Large intestine (tissue), 3 donors: ENCODE results near the gene PAX2. TPM values are rescaled to one million over a fixed set of nuclear protein-coding genes. Genes with fewer than 3 reads are reported as not detected.

Source experiments
- DNase-seq, 2 donors: peaks; one replicate each; pipeline versions ENCODE4 v3.0.0 to v3.0.0-alpha.2; 2013
- H3K27ac ChIP-seq: one replicate; pipeline ENCODE4 v1.5.1; 2013; ENCODE audit warnings: low read length
- H3K27me3 ChIP-seq: 2 replicates; pipeline ENCODE4 v1.6.1; 2013; ENCODE audit warnings: low read length; ENCODE audit not compliant: control insufficient read depth, insufficient read depth
- H3K36me3 ChIP-seq: 2 replicates; pipeline ENCODE4 v1.6.1; 2013; ENCODE audit warnings: low read length; ENCODE audit not compliant: control insufficient read depth, insufficient read depth
- H3K4me1 ChIP-seq: one replicate; pipeline ENCODE4 v1.6.1; 2013; ENCODE audit warnings: low read length; ENCODE audit not compliant: control insufficient read depth, insufficient read depth
- H3K4me3 ChIP-seq: one replicate; pipeline ENCODE4 v1.5.1; 2013; ENCODE audit warnings: low read length
- H3K9me3 ChIP-seq: one replicate; pipeline ENCODE4 v1.6.1; 2013; ENCODE audit warnings: mild to moderate bottlenecking, low read depth, low read length, moderate library complexity; ENCODE audit not compliant: control insufficient read depth
- WGBS: methylation state at CpG from one replicate; pipeline ENCODE4 v1.1.5; 2013; ENCODE audit warnings: low lambda C conversion rate; ENCODE audit not compliant: insufficient coverage; 5-methylcytosine and 5-hydroxymethylcytosine counted together
- polyA plus RNA-seq: library from polyadenylated mRNA; unstranded; fragments of 120-200 nt; gene quantifications from one replicate; pipeline ENCODE4 v1.2.1, GENCODE V29; 2013

The PAX2 gene
- polyA plus RNA-seq, 1 donor = 0.06 TPM

GRCh38 chr10:100830728-100831111, 85.3 kb downstream of the PAX2 start:
- Histone ChIP-seq H3K4me1 (peaks cover 7% of the 10 kb centered on the region), H3K27ac (no peak overlapping the region), H3K9me3 (peaks cover 6% of the 10 kb centered on the region), H3K4me3 (no peak overlapping the region), H3K36me3 (no peaks in the 10 kb centered on the region), H3K27me3 (peaks cover 99% of the 10 kb centered on the region)
- no peak for DNase-seq
- WGBS = no CpG with 5 or more reads among the region's 1 CpG

- Histone ChIP-seq H3K27me3 (peaks cover 94% of the 10 kb centered on the region), H3K9me3 (peaks cover 6% of the 10 kb centered on the region), H3K27ac (no peak overlapping the region), H3K4me1 (peaks cover 7% of the 10 kb centered on the region), H3K4me3 (no peak overlapping the region), H3K36me3 (no peaks in the 10 kb centered on the region)
- no CpG with 5 or more reads among the region's 1 CpG for WGBS
- DNase-seq = no peak
These were observed 86.4 kb downstream of the PAX2 start for GRCh38 chr10:100831742-100832141.

GRCh38 chr10:100835810-100836209, 90.4 kb downstream of the PAX2 start:
- H3K9me3 ChIP-seq = no peaks in the 10 kb centered on the region
- H3K27me3 ChIP-seq = peaks cover 84% of the 10 kb centered on the region
- H3K36me3 ChIP-seq = no peaks in the 10 kb centered on the region
- no peak overlapping the region for H3K27ac ChIP-seq
- WGBS = no CpG with 5 or more reads among the region's 7 CpGs
- no peak for DNase-seq
- no peak overlapping the region for H3K4me3 ChIP-seq
- H3K4me1 ChIP-seq = no peaks in the 10 kb centered on the region

GRCh38 chr10:100836891-100837290, 91.5 kb downstream of the PAX2 start:
- no peak for DNase-seq
- Histone ChIP-seq H3K4me1 (no peaks in the 10 kb centered on the region), H3K27me3 (peaks cover 76% of the 10 kb centered on the region), H3K4me3 (no peak overlapping the region), H3K9me3 (no peaks in the 10 kb centered on the region), H3K27ac (no peak overlapping the region), H3K36me3 (no peaks in the 10 kb centered on the region)

- Histone ChIP-seq H3K36me3 (no peaks in the 10 kb centered on the region), H3K4me1 (no peaks in the 10 kb centered on the region), H3K27me3 (peaks cover 73% of the 10 kb centered on the region), H3K4me3 (no peak overlapping the region), H3K9me3 (no peaks in the 10 kb centered on the region), H3K27ac (no peak overlapping the region)
- peak; percentile 12 to 23 for DNase-seq
- WGBS = no CpG with 5 or more reads among the region's 3 CpGs
These were observed 91.9 kb downstream of the PAX2 start for GRCh38 chr10:100837300-100837699.

- no CpG with 5 or more reads among the region's 3 CpGs for WGBS
- Histone ChIP-seq H3K27me3 (peaks cover 61% of the 10 kb centered on the region), H3K4me1 (no peaks in the 10 kb centered on the region), H3K9me3 (no peaks in the 10 kb centered on the region), H3K36me3 (no peaks in the 10 kb centered on the region), H3K27ac (no peak overlapping the region), H3K4me3 (no peak overlapping the region)
- DNase-seq = no peak
These were observed 93.6 kb downstream of the PAX2 start for GRCh38 chr10:100838986-100839385.

GRCh38 chr10:100841528-100841927, 96.1 kb downstream of the PAX2 start:
- Histone ChIP-seq H3K4me3 (no peak overlapping the region), H3K36me3 (no peaks in the 10 kb centered on the region), H3K27me3 (peaks cover 46% of the 10 kb centered on the region), H3K4me1 (no peaks in the 10 kb centered on the region), H3K27ac (no peak overlapping the region), H3K9me3 (no peaks in the 10 kb centered on the region)
- 95% methylated on average over 3 of the region's 3 CpGs for WGBS
- DNase-seq = no peak

GRCh38 chr10:100847440-100847839, 102.1 kb downstream of the PAX2 start:
- Histone ChIP-seq H3K27me3 (peaks cover 46% of the 10 kb centered on the region), H3K4me1 (no peaks in the 10 kb centered on the region), H3K27ac (no peak overlapping the region), H3K9me3 (no peaks in the 10 kb centered on the region), H3K4me3 (no peak overlapping the region), H3K36me3 (no peaks in the 10 kb centered on the region)
- no CpG with 5 or more reads among the region's 5 CpGs for WGBS
- no peak for DNase-seq

- WGBS = 100% methylated on average over 1 of the region's 2 CpGs
- no peaks in the 10 kb centered on the region for H3K9me3 ChIP-seq
- H3K36me3 ChIP-seq = no peaks in the 10 kb centered on the region
- no peaks in the 10 kb centered on the region for H3K4me1 ChIP-seq
- no peak overlapping the region for H3K4me3 ChIP-seq
- H3K27ac ChIP-seq = no peak overlapping the region
- DNase-seq = no peak
- peaks cover 48% of the 10 kb centered on the region for H3K27me3 ChIP-seq
These were observed 103.4 kb downstream of the PAX2 start for GRCh38 chr10:100848770-100849169.

GRCh38 chr10:100858261-100858660, 112.9 kb downstream of the PAX2 start:
- no peak for DNase-seq
- no CpG with 5 or more reads among the region's 4 CpGs for WGBS
- Histone ChIP-seq H3K27ac (no peak overlapping the region), H3K36me3 (no peaks in the 10 kb centered on the region), H3K4me1 (no peaks in the 10 kb centered on the region), H3K9me3 (no peaks in the 10 kb centered on the region), H3K4me3 (no peak overlapping the region), H3K27me3 (peaks cover 50% of the 10 kb centered on the region)

GRCh38 chr10:100858747-100859483, 113.5 kb downstream of the PAX2 start:
- 37% methylated on average over 5 of the region's 21 CpGs for WGBS
- Histone ChIP-seq H3K4me3 (no peak overlapping the region), H3K36me3 (no peaks in the 10 kb centered on the region), H3K27ac (no peak overlapping the region), H3K27me3 (peaks cover 50% of the 10 kb centered on the region), H3K9me3 (no peaks in the 10 kb centered on the region), H3K4me1 (no peaks in the 10 kb centered on the region)
- DNase-seq = no peak
